CD8-positive, alpha-beta memory T cell (primary cell): Measurements from ENCODE around the gene LBR. TPM values are rescaled to one million over a fixed set of nuclear protein-coding genes. Genes with fewer than 3 reads are reported as not detected.
"Not testable (repeated sequence)": the region's sequence is repeated elsewhere in the genome, so short reads cannot be mapped to it uniquely, and the experiment has no call there.

ENCODE experiments used
- CTCF ChIA-PET: fragments of 350-600 bp; sonication (Branson Sonifier 250); formaldehyde crosslinking; loops from one replicate; lab custom pipeline; 2021; ENCODE audit warnings: antibody characterized with exemption; lab: Charles Lee
- POLR2A ChIA-PET: fragments of 350-600 bp; sonication (Branson Sonifier 250); formaldehyde crosslinking; loops from one replicate; lab custom pipeline; 2021; ENCODE audit warnings: antibody characterized with exemption; lab: Charles Lee
- DNase-seq, 5 donors: peaks; one replicate each; pipeline versions ENCODE4 v3.0.0 to v3.0.0-alpha.2; 2020 to 2022; ENCODE audit warnings: mixed read lengths in 1 of 5
- H3K27ac ChIP-seq: one replicate; pipeline ENCODE4 v1.7.0; 2013; ENCODE audit warnings: low read depth, mild to moderate bottlenecking, low read length, moderate library complexity
- H3K27me3 ChIP-seq: 2 replicates; pipeline ENCODE4 v1.7.0; 2013; ENCODE audit warnings: low read length, mild to moderate bottlenecking; ENCODE audit not compliant: insufficient read depth, poor library complexity, severe bottlenecking
- H3K36me3 ChIP-seq: 2 replicates; pipeline ENCODE4 v1.7.0; 2013; ENCODE audit warnings: mild to moderate bottlenecking, low read length, moderate library complexity; ENCODE audit not compliant: insufficient read depth
- H3K4me1 ChIP-seq: 2 replicates; pipeline ENCODE4 v1.7.0; 2013; ENCODE audit warnings: mild to moderate bottlenecking, low read length, moderate library complexity; ENCODE audit not compliant: insufficient read depth
- H3K4me3 ChIP-seq: 2 replicates; pipeline ENCODE4 v1.7.0; 2013; ENCODE audit warnings: mild to moderate bottlenecking, low read length
- H3K9me3 ChIP-seq: 2 replicates; pipeline ENCODE4 v1.7.0; 2013; ENCODE audit warnings: mild to moderate bottlenecking, low read length
- H3K27ac Mint-ChIP-seq, 8 donors: one replicate each; pipeline ENCODE4 v1.8.0; 2020 to 2021; ENCODE audit warnings: mixed read lengths in 8 of 8, mild to moderate bottlenecking in 6 of 8, inconsistent platforms in 3 of 8, moderate library complexity in 3 of 8
- H3K27me3 Mint-ChIP-seq, 2 donors: one replicate each; pipeline ENCODE4 v1.8.0; 2020 to 2021; ENCODE audit warnings: mixed read lengths in 2 of 2, mild to moderate bottlenecking in 1 of 2, moderate library complexity in 1 of 2
- H3K36me3 Mint-ChIP-seq, 3 donors: one replicate each; pipeline ENCODE4 v1.8.0; 2020 to 2021; ENCODE audit warnings: mixed read lengths in 3 of 3, inconsistent platforms in 1 of 3, mild to moderate bottlenecking in 1 of 3
- H3K4me1 Mint-ChIP-seq, 3 donors: one replicate each; pipeline ENCODE4 v1.8.0; 2020 to 2021; ENCODE audit warnings: mixed read lengths in 3 of 3, inconsistent platforms in 1 of 3, mild to moderate bottlenecking in 1 of 3
- H3K4me3 Mint-ChIP-seq, 7 donors: one replicate each; pipeline ENCODE4 v1.8.0; 2020 to 2021; ENCODE audit warnings: mixed read lengths in 7 of 7, mild to moderate bottlenecking in 6 of 7, moderate library complexity in 4 of 7, inconsistent platforms in 2 of 7
- H3K9me3 Mint-ChIP-seq, 5 donors: one replicate each; pipeline ENCODE4 v1.8.0; 2020 to 2022; ENCODE audit warnings: mixed read lengths in 5 of 5, mild to moderate bottlenecking in 3 of 5, moderate library complexity in 2 of 5, inconsistent platforms in 1 of 5
- polyA plus RNA-seq: library from polyadenylated mRNA; unstranded; fragments of 300-500 nt; fragmentation: Illumina TruSeq; gene quantifications from one replicate; pipeline ENCODE4 v1.2.3, GENCODE V29; 2021
- total RNA-seq, 2 experiments: library from RNA; stranded (reverse); gene quantifications; one replicate each; pipeline ENCODE4 v1.2.3, GENCODE V29; 2021

The LBR gene
- total and polyA plus RNA-seq, 3 experiments from 2014 or later = 110 to 132 (median 125) TPM

DNA sequence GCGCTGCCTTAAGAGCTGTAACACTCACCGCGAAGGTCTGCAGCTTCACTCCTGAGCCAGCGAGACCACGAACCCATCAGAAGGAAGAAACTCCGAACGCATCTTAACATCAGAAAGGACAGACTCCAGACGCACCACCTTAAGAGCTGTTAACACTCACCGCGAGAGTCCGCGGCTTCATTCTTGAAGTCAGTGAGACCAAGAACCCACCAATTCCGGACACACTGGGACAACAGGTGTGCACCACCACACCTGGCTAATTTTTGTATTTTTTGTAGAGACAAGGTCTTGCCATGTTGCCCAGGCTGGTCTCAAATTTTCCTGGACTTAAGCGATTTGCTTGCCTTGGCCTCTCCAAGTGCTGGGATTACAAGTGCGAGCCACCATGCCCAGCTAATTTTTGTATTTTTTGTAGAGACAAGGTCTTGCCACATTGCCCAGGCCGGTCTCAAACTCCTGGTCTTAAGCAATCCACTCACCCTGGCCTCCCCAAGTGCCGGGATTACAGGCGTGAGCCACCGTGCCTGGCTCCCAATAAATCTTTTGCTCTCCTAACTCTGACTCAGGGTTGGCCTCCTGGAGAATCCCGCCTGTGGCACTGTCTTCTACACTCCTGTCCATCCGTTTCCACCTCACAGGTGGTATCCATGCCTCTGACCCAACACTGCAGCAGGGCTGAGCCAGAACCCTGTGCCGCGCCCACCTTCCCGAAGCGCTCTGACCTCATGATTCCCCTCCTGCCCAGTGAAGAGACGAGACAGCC, 46.0 kb upstream of the LBR start:
- H3K4me1 ChIP-seq = peaks cover 39% of the 10 kb centered on the region
- H3K27me3 ChIP-seq, H3K27me3 Mint-ChIP-seq, H3K9me3 ChIP-seq, DNase-seq, H3K27ac ChIP-seq, H3K36me3 ChIP-seq, H3K4me3 ChIP-seq, H3K36me3 Mint-ChIP-seq, H3K9me3 Mint-ChIP-seq: not testable (repeated sequence)
- POLR2A ChIA-PET = interaction anchor here (0.5 to 1.4 kb wide), 4 partner anchors 12 to 490 kb away, joined by 3 to 8 read pairs (median 4); partner anchors contain the start of gene SRP9
- Mint-ChIP-seq H3K4me3 (peak overlapping the region in 6 of 7 donors; percentile 33 to 71 (median 42)), H3K4me1 (peaks cover 43 to 55% (median 50%) of the 10 kb centered on the region in 3 donors), H3K27ac (peak overlapping the region in 7 of 8 donors; percentile 14 to 82 (median 76))
- CTCF ChIA-PET = interaction anchor here (0.7 to 2.5 kb wide), 32 partner anchors 8 to 588 kb away, joined by 3 to 21 read pairs (median 4); partner anchors contain the start of genes H3-3A, LBR and TMEM63A

DNA sequence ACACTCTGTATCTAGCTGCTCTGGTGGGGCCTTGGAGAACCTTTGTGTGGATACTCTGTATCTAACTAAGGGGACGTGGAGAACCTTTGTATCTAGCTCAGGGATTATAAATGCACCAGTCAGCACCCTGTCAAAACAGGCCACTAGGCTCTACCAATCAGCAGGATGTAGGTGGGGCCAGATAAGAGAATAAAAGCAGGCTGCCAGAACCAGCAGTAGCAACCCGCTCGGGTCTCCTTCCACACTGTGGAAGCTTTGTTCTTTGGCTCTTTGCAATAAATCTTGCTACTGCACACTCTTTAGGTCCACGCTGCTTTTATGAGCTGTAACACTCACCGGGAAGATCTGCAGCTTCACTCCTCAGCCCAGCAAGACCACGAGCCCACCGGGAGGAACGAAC, 45.4 kb upstream of the LBR start:
- not testable (repeated sequence) for H3K27me3 Mint-ChIP-seq, H3K4me3 ChIP-seq, H3K36me3 ChIP-seq, H3K9me3 Mint-ChIP-seq, H3K27me3 ChIP-seq, H3K27ac ChIP-seq, H3K36me3 Mint-ChIP-seq, H3K9me3 ChIP-seq
- peak in 2 of 5 donors; percentile 26 to 33 for DNase-seq
- peak overlapping the region; percentile 32 to 95 (median 75) for H3K27ac Mint-ChIP-seq
- ChIA-PET POLR2A (interaction anchor here (0.6 to 1.4 kb wide), 3 partner anchors 12 to 383 kb away, joined by 3 to 8 read pairs (median 4); partner anchors contain the start of gene SRP9), CTCF (interaction anchor here (0.7 to 2.5 kb wide), 9 partner anchors 9 to 518 kb away, joined by 3 to 9 read pairs (median 4); partner anchors contain the start of gene LBR)
- peaks cover 45% of the 10 kb centered on the region for H3K4me1 ChIP-seq
- peak overlapping the region in 6 of 7 donors; percentile 33 to 71 (median 42) for H3K4me3 Mint-ChIP-seq
- peaks cover 48 to 59% (median 54%) of the 10 kb centered on the region in 3 donors for H3K4me1 Mint-ChIP-seq

DNA sequence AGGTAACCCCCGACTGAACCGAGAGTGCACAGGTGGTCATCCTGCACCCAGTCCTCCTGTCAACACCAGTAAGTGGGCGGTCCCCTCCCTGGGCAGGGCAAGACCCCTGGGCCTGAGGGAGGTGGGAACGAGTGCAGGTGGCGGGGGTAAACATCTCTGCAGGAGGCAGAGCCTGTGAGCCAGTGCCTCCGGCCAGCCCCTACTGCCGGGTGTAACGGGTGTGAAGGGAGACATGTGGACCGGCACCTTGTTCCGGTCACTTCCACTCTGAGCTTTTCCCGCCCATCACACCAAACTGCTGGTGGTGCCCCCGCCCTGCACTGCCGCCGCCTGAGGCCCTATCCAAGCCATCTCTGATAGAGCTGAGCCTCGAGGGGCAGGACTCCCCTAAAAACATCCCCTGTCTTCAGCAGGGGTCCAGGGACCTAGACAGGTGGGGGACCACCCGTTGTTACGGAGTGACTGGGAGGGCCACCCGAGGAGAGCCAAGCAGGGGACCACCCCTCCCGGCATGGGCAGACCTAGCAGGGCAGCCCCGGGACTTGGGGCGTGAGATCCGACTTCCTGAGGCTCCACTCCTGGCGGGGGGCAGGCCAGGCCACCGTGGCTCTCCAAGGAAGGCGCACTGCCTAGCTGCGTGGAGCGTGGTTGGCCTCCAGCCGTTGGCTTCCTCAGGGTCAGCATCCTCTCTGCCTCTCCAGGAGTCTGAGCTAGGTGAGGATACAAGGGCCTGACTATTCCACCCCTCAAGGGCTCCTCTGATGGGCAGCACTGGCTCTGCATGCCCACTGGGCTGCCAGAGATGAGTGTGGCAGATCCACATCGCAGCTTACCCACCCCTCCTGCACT, 43.8 kb upstream of the LBR start:
- Histone ChIP-seq H3K36me3 (no peaks in the 10 kb centered on the region), H3K27me3 (no peaks in the 10 kb centered on the region), H3K4me3 (no peak overlapping the region), H3K4me1 (peaks cover 36% of the 10 kb centered on the region), H3K9me3 (no peaks in the 10 kb centered on the region), H3K27ac (no peak overlapping the region)
- Mint-ChIP-seq H3K27ac (peak overlapping the region in 1 of 8 donors; percentile 80), H3K9me3 (no peaks in the 10 kb centered on the region), H3K27me3 (no peaks in the 10 kb centered on the region), H3K4me3 (no peak overlapping the region), H3K4me1 (peaks cover 44 to 58% (median 51%) of the 10 kb centered on the region in 3 donors), H3K36me3 (peaks cover 0 to 2% (median 0%) of the 10 kb centered on the region in 3 donors)
- ChIA-PET CTCF (interaction anchor here (0.7 to 1.0 kb wide), 3 partner anchors 43 to 504 kb away, joined by 3 to 5 read pairs (median 3); no protein-coding TSS in a partner anchor), POLR2A (interaction anchor here (1.4 kb wide), 1 partner anchor 44 kb away, joined by 4 read pairs; the partner anchor contains the start of gene LBR)
- no peak for DNase-seq

DNA sequence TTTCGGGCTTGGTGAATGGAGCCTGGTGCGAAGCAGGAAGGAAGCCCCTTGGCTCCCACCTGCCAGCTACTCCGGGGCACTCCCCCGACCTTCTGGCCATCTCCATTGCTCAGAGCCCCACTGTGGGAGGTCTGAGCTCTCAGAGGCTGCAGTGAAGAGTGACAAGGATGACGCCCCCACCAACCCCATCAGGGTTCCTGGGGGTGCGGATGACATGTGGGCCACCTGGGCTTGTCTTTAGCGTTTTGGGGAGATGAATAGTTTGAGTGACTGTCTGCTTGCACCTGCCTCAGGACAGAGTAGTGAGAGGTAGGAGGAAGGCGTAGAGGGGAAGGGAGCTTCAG, 43.2 kb upstream of the LBR start:
- no peak overlapping the region for H3K4me3 ChIP-seq
- H3K27me3 ChIP-seq = no peaks in the 10 kb centered on the region
- H3K36me3 ChIP-seq = no peaks in the 10 kb centered on the region
- CTCF ChIA-PET = interaction anchor here (1.0 kb wide), 1 partner anchor 441 kb away, joined by 3 read pairs; no protein-coding TSS in a partner anchor
- POLR2A ChIA-PET = interaction anchor here (1.4 kb wide), 1 partner anchor 43 kb away, joined by 4 read pairs; the partner anchor contains the start of gene LBR
- Mint-ChIP-seq H3K4me3 (no peak overlapping the region), H3K36me3 (peaks cover 0 to 2% (median 0%) of the 10 kb centered on the region in 3 donors), H3K9me3 (no peaks in the 10 kb centered on the region), H3K27me3 (no peaks in the 10 kb centered on the region), H3K27ac (peak overlapping the region in 3 of 8 donors; percentile 36 to 91 (median 80)), H3K4me1 (peaks cover 41 to 57% (median 50%) of the 10 kb centered on the region in 3 donors)
- DNase-seq = no peak
- peaks cover 35% of the 10 kb centered on the region for H3K4me1 ChIP-seq
- H3K9me3 ChIP-seq = no peaks in the 10 kb centered on the region
- H3K27ac ChIP-seq = no peak overlapping the region

DNA sequence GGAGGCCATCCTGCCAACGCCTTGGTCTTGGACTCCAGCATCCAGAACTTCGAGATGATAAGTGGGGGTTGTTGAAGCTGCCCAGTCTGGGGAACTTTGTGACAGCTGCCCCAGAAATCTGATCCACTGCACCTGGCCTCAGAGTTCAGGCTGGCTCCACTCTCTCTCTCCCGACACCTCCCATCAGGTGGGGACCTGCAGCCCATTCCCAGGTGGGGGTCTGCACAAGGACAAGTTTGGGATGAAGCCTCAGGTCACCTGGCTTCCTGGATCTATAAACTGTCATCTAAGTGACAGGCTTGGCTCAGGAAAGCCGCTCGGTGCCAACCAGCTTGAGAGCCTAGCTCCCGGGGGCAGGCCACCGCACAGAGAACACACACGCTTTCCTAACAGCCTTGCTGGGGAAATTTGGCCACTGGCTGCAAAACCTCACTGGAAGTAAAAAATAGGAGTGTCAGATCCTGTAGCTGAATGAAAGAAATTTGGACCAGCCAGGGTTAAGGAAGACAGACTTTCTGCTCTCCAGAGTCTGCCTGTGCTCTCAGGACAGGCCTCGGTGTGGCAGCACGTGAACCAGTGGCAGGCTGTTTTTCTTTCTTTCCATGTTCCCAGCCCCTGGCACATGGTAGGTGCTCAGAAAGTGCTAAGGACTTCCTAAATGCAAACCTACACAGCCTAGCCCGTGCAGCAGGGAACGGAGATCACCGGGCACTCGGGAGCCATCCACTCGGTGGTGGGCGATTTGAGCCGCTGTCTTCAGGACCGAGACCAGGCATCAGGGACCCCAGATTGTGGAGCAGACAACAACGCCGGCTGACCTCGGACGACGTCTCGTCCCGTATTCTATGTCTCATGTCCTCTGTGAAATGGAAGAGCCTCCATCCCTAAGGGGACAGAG, 42.6 kb upstream of the LBR start:
- no peaks in the 10 kb centered on the region for H3K9me3 ChIP-seq
- Mint-ChIP-seq H3K27me3 (no peaks in the 10 kb centered on the region), H3K36me3 (peaks cover 0 to 2% (median 0%) of the 10 kb centered on the region in 3 donors), H3K9me3 (no peaks in the 10 kb centered on the region), H3K4me3 (no peak overlapping the region), H3K27ac (peak overlapping the region in 5 of 8 donors; percentile 12 to 97 (median 80)), H3K4me1 (peaks cover 42 to 60% (median 52%) of the 10 kb centered on the region in 3 donors)
- ChIA-PET POLR2A (no interaction called here), CTCF (interaction anchor here (1.0 kb wide), 1 partner anchor 441 kb away, joined by 3 read pairs; no protein-coding TSS in a partner anchor)
- H3K27ac ChIP-seq = no peak overlapping the region
- DNase-seq = no peak
- no peaks in the 10 kb centered on the region for H3K36me3 ChIP-seq
- no peak overlapping the region for H3K4me3 ChIP-seq
- peaks cover 41% of the 10 kb centered on the region for H3K4me1 ChIP-seq
- no peaks in the 10 kb centered on the region for H3K27me3 ChIP-seq

DNA sequence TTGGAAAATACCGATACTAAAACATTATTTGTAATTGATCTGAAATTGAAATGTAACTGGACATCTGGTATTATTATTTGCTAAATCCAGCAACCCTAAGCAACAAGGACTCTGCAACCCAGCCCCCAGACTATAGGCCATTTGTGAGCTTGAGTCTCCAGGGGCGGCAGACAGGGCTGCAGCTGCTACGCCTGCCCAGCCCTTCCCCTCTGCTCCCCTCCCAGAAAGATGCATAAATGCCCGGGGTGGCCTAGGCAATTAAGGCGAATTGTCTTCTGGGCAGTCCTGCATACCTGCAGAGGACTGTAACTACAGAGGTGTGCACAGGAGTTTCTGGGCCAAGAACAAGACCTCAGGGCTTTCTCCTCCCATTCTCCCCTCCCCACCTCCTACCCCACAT, 41.2 kb upstream of the LBR start:
- ChIA-PET POLR2A (interaction anchor here (2.3 to 2.6 kb wide), 4 partner anchors 24 to 414 kb away, joined by 9 to 48 read pairs (median 30); partner anchors contain the start of genes LBR, SRP9 and TMEM63A), CTCF (interaction anchor here (0.9 to 1.5 kb wide), 4 partner anchors 10 to 656 kb away, joined by 3 to 4 read pairs (median 4); no protein-coding TSS in a partner anchor)
- H3K27ac Mint-ChIP-seq = peak overlapping the region; percentile 92 to 100 (median 98)
- H3K27me3 Mint-ChIP-seq = peaks cover 0 to under 1% of the 10 kb centered on the region in 2 donors
- DNase-seq = no peak
- H3K4me1 Mint-ChIP-seq = peaks cover 41 to 58% (median 48%) of the 10 kb centered on the region in 3 donors
- no peaks in the 10 kb centered on the region for H3K9me3 Mint-ChIP-seq
- H3K36me3 Mint-ChIP-seq = peaks cover 0 to 2% (median 0%) of the 10 kb centered on the region in 3 donors
- Histone ChIP-seq H3K27me3 (no peaks in the 10 kb centered on the region), H3K4me1 (peaks cover 30% of the 10 kb centered on the region), H3K36me3 (no peaks in the 10 kb centered on the region), H3K9me3 (no peaks in the 10 kb centered on the region), H3K27ac (no peak overlapping the region), H3K4me3 (no peak overlapping the region)
- peak overlapping the region; percentile 88 to 96 (median 92) for H3K4me3 Mint-ChIP-seq
